ENCODE results near the gene UST. TPM values are rescaled to one million over a fixed set of nuclear protein-coding genes. Genes with fewer than 3 reads are reported as not detected.

UST gene
- total RNA-seq, 1 donor from 2014 or later: 23.2 TPM

DNA sequence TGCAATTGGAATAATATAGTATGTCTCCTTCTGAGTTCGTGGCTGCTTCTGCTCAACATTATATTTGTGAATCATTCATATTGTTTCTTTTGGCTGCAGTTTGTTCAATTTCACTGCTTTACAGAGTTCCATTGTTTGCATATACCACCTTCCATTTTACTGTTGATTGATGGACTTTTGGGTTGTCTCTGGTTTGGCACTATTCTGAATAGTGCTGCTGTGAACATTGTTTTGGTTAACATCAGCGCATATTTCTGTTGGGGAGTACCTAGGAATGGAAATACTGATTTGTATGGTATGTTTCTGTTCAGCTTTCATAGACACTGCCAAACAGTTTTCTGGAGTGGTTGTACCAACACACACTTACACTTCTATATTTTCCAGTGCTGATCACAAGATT is 46.9 kb downstream of the UST start:
- Mint-ChIP-seq H3K4me1 (ENCODE audit: unreplicated experiment) (peaks cover 31% of the 10 kb centered on the region), H3K36me3 (ENCODE audit: low read depth, unreplicated experiment) (peaks cover 3% of the 10 kb centered on the region), H3K9me3 (ENCODE audit: unreplicated experiment) (no peaks in the 10 kb centered on the region), H3K4me3 (ENCODE audit: unreplicated experiment) (no peak overlapping the region), H3K27ac (ENCODE audit: unreplicated experiment) (no peak overlapping the region), H3K27me3 (ENCODE audit: unreplicated experiment) (peaks cover 5% of the 10 kb centered on the region)
- no peak for DNase-seq (ENCODE audit: low spot score)
- TF ChIP-seq, protein P1, sequence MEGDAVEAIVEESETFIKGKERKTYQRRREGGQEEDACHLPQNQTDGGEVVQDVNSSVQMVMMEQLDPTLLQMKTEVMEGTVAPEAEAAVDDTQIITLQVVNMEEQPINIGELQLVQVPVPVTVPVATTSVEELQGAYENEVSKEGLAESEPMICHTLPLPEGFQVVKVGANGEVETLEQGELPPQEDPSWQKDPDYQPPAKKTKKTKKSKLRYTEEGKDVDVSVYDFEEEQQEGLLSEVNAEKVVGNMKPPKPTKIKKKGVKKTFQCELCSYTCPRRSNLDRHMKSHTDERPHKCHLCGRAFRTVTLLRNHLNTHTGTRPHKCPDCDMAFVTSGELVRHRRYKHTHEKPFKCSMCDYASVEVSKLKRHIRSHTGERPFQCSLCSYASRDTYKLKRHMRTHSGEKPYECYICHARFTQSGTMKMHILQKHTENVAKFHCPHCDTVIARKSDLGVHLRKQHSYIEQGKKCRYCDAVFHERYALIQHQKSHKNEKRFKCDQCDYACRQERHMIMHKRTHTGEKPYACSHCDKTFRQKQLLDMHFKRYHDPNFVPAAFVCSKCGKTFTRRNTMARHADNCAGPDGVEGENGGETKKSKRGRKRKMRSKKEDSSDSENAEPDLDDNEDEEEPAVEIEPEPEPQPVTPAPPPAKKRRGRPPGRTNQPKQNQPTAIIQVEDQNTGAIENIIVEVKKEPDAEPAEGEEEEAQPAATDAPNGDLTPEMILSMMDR (IDR thresholded peaks at IDR 0.05; ENCODE audit: unreplicated experiment): no peak

DNA sequence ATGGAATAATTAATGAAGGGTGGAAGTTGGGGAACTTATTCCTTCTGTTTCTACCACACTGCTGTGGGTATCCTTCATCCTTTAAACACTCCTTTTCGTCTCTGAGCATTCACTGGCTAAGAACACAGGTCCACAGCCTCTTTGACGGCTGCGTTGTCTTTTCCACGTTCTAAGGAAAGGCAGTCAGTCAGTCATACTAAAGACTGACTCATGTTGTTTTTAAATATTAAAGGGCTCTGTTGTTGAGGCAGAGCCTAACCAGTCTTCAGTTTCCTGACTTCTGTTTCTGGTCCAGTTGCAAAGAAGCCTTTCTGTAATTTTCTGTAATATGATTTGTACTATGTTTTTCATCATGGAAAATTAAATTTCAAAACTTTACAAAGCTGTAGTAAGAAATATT is 48.0 kb downstream of the UST start:
- H3K4me3 Mint-ChIP-seq (ENCODE audit: unreplicated experiment): no peak overlapping the region
- no peaks in the 10 kb centered on the region for H3K9me3 Mint-ChIP-seq (ENCODE audit: unreplicated experiment)
- TF ChIP-seq, protein P1 (IDR thresholded peaks at IDR 0.05; ENCODE audit: unreplicated experiment): no peak
- H3K4me1 Mint-ChIP-seq (ENCODE audit: unreplicated experiment): peaks cover 29% of the 10 kb centered on the region
- DNase-seq (ENCODE audit: low spot score): no peak
- peaks cover 3% of the 10 kb centered on the region for H3K36me3 Mint-ChIP-seq (ENCODE audit: low read depth, unreplicated experiment)
- H3K27me3 Mint-ChIP-seq (ENCODE audit: unreplicated experiment): peaks cover 5% of the 10 kb centered on the region
- no peak overlapping the region for H3K27ac Mint-ChIP-seq (ENCODE audit: unreplicated experiment)

DNA sequence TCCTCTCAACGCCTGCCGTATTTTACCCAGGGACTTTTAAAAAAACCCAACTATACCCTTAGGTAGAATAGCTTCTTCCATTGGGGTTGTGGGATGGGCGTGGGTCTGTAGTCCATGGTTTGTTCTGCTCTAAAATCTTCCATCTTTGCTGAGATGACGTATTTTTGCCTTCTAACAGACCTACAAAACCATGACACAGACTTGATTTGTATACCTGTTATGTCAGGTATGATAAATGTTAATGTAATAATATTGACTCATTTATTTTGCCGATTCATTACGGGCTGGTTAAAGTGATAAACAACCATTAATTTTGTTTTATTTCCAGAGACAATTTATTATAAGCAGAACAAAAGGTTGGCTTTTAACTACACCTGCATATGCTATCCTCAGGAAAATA is 48.7 kb downstream of the UST start:
- H3K9me3 Mint-ChIP-seq (ENCODE audit: unreplicated experiment): no peaks in the 10 kb centered on the region
- no peak overlapping the region for H3K27ac Mint-ChIP-seq (ENCODE audit: unreplicated experiment)
- no peak for DNase-seq (ENCODE audit: low spot score)
- H3K36me3 Mint-ChIP-seq (ENCODE audit: low read depth, unreplicated experiment): peaks cover 3% of the 10 kb centered on the region
- peaks cover 3% of the 10 kb centered on the region for H3K27me3 Mint-ChIP-seq (ENCODE audit: unreplicated experiment)
- peaks cover 29% of the 10 kb centered on the region for H3K4me1 Mint-ChIP-seq (ENCODE audit: unreplicated experiment)
- TF ChIP-seq, protein P1 (IDR thresholded peaks at IDR 0.05; ENCODE audit: unreplicated experiment): no peak
- H3K4me3 Mint-ChIP-seq (ENCODE audit: unreplicated experiment): no peak overlapping the region

DNA sequence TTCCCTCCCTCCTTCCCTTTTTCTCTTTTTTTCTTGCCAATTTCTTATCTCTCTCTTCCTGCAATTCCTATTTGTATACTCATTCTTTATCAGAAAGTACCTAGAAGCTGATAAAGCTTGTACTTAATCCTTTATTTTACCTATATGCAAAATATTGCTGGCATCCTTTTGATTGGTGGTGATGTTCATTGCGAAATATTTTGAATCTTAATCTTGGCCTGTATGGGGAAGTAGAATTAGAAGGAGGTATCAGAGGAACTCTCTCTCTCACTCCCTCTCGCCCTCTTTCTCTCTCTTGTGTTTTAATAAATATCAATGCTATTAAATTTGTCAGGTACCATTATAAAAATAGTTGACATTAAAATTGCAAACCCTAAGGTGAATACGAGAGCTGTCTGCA is 52.8 kb downstream of the UST start:
- peaks cover 3% of the 10 kb centered on the region for H3K27me3 Mint-ChIP-seq (ENCODE audit: unreplicated experiment)

DNA sequence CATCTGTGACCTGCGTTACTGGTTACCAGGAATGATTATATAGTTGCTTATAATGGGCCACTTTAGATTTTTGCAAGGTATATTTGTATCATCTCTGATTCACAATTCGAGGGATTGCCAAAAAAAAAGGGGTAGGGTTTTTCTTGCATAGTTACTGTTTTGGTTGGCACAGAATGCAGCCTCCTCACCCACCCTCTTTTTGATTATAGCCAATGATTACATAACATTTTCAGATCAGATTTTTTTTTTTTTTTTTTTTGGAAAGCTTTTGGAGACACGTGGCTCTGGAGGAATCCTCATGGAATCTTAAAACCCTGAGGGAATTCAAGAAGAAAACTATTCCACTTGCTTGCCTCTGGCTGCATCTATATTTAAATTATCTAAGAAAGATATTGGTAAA is 53.7 kb downstream of the UST start:
- no peak for DNase-seq (ENCODE audit: low spot score)
- peaks cover 17% of the 10 kb centered on the region for H3K4me1 Mint-ChIP-seq (ENCODE audit: unreplicated experiment)
- TF ChIP-seq, protein P1 (IDR thresholded peaks at IDR 0.05; ENCODE audit: unreplicated experiment): no peak
- H3K9me3 Mint-ChIP-seq (ENCODE audit: unreplicated experiment): no peaks in the 10 kb centered on the region
- H3K27ac Mint-ChIP-seq (ENCODE audit: unreplicated experiment): no peak overlapping the region
- H3K27me3 Mint-ChIP-seq (ENCODE audit: unreplicated experiment): peaks cover 3% of the 10 kb centered on the region
- H3K4me3 Mint-ChIP-seq (ENCODE audit: unreplicated experiment): no peak overlapping the region
- no peaks in the 10 kb centered on the region for H3K36me3 Mint-ChIP-seq (ENCODE audit: low read depth, unreplicated experiment)

More for the DNA sequence above, 52.8 kb downstream of the UST start:
- H3K4me3 Mint-ChIP-seq (ENCODE audit: unreplicated experiment): no peak overlapping the region
- no peaks in the 10 kb centered on the region for H3K36me3 Mint-ChIP-seq (ENCODE audit: low read depth, unreplicated experiment)
- no peak overlapping the region for H3K27ac Mint-ChIP-seq (ENCODE audit: unreplicated experiment)
- peaks cover 17% of the 10 kb centered on the region for H3K4me1 Mint-ChIP-seq (ENCODE audit: unreplicated experiment)
- DNase-seq (ENCODE audit: low spot score): no peak
- TF ChIP-seq, protein P1 (IDR thresholded peaks at IDR 0.05; ENCODE audit: unreplicated experiment): no peak
- no peaks in the 10 kb centered on the region for H3K9me3 Mint-ChIP-seq (ENCODE audit: unreplicated experiment)
